Sigmoid colon (tissue), 4 donors: ENCODE results near the gene PRAMEF1.
"Not testable (repeated sequence)": the region's sequence is repeated elsewhere in the genome, so short reads cannot be mapped to it uniquely, and the experiment has no call there.

Experiments
- EP300 ChIP-seq, 4 donors: sonication (generic); formaldehyde crosslinking; IDR thresholded peaks; one replicate each; pipeline ENCODE4 v1.6.1; 2017; ENCODE audit warnings: antibody characterized with exemption in 4 of 4
- POLR2A ChIP-seq, 2 donors: fragments of 450-650 bp; IDR thresholded peaks; one replicate each; pipeline ENCODE4 v1.6.1; 2016; ENCODE audit warnings: antibody characterized with exemption in 2 of 2, mild to moderate bottlenecking in 2 of 2, moderate library complexity in 2 of 2
- POLR2AphosphoS5 ChIP-seq, 4 donors: sonication (generic); formaldehyde crosslinking; IDR thresholded peaks; one replicate each; pipeline ENCODE4 v1.6.1; 2017; ENCODE audit warnings: antibody characterized with exemption in 4 of 4
- TF ChIP-seq, protein P1 (sequence below), 4 experiments: fragments of 450-650 bp in 3 of 4; fragments of 200-600 bp in 1 of 4; IDR thresholded peaks; one replicate each; pipeline ENCODE4 v1.5.1; 2016 to 2019; ENCODE audit warnings: antibody characterized with exemption in 4 of 4, mild to moderate bottlenecking in 3 of 4, moderate library complexity in 2 of 4

DNA sequence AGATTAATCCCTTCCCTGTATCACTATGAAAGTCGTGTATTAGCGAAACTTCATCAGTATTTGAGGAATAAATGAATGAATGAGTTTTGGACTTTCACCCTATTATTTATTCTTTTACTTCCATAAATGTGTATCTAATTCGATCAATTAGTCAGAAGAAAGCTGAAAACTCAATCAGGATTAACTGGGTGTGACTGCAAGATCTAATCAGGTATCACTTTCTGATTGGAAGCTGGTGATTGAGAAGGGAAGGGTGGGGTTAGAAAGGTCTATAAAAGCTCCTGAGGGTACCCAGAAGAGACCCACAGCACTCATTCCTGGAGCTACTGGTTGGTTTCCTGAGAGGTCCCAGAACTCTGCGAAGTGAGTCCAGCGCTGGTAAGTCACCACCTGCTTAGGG is at the start of gene PRAMEF1:
- TF ChIP-seq POLR2AphosphoS5, POLR2A, EP300 (IDR thresholded peaks at IDR 0.05): not testable (repeated sequence)
- TF ChIP-seq, protein P1, sequence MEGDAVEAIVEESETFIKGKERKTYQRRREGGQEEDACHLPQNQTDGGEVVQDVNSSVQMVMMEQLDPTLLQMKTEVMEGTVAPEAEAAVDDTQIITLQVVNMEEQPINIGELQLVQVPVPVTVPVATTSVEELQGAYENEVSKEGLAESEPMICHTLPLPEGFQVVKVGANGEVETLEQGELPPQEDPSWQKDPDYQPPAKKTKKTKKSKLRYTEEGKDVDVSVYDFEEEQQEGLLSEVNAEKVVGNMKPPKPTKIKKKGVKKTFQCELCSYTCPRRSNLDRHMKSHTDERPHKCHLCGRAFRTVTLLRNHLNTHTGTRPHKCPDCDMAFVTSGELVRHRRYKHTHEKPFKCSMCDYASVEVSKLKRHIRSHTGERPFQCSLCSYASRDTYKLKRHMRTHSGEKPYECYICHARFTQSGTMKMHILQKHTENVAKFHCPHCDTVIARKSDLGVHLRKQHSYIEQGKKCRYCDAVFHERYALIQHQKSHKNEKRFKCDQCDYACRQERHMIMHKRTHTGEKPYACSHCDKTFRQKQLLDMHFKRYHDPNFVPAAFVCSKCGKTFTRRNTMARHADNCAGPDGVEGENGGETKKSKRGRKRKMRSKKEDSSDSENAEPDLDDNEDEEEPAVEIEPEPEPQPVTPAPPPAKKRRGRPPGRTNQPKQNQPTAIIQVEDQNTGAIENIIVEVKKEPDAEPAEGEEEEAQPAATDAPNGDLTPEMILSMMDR (IDR thresholded peaks at IDR 0.05): not testable (repeated sequence)
